Parathyroid adenoma (tissue), 2 donors: Measurements from ENCODE around the gene FREM1.

ENCODE experiments used
- H2AFZ ChIP-seq: fragments of 300-600 bp; sonication (generic); one replicate; pipeline ENCODE4 v1.7.0; 2017; ENCODE audit warnings: antibody characterized with exemption, mild to moderate bottlenecking
- H3K27ac ChIP-seq: fragments of 300-600 bp; sonication (generic); one replicate; pipeline ENCODE4 v1.7.0; 2017
- H3K27me3 ChIP-seq: fragments of 300-600 bp; sonication (generic); one replicate; pipeline ENCODE4 v1.7.0; 2017; ENCODE audit warnings: low read length; ENCODE audit not compliant: control insufficient read depth, insufficient read depth
- H3K36me3 ChIP-seq: fragments of 300-600 bp; sonication (generic); one replicate; pipeline ENCODE4 v1.7.0; 2017; ENCODE audit warnings: low read length; ENCODE audit not compliant: control insufficient read depth, insufficient read depth
- H3K4me1 ChIP-seq: fragments of 300-600 bp; sonication (generic); one replicate; pipeline ENCODE4 v1.7.0; 2017; ENCODE audit warnings: control low read depth
- H3K4me2 ChIP-seq: fragments of 300-600 bp; sonication (generic); one replicate; pipeline ENCODE4 v1.7.0; 2017; ENCODE audit warnings: low read length
- H3K4me3 ChIP-seq: fragments of 300-600 bp; sonication (generic); one replicate; pipeline ENCODE4 v1.7.0; 2017; ENCODE audit warnings: low read depth, low read length
- H3K79me2 ChIP-seq: fragments of 300-600 bp; sonication (generic); one replicate; pipeline ENCODE4 v1.7.0; 2017; ENCODE audit warnings: control low read depth
- H3K9ac ChIP-seq: fragments of 300-600 bp; sonication (generic); one replicate; pipeline ENCODE4 v1.7.0; 2017; ENCODE audit warnings: mild to moderate bottlenecking
- H3K9me3 ChIP-seq: fragments of 300-600 bp; sonication (generic); one replicate; pipeline ENCODE4 v1.7.0; 2017; ENCODE audit warnings: low read length; ENCODE audit not compliant: control insufficient read depth
- CTCF ChIP-seq: fragments of 300-600 bp; sonication (generic); IDR thresholded peaks from one replicate; pipeline ENCODE4 v1.7.0; 2017; ENCODE audit warnings: antibody characterized with exemption, mild to moderate bottlenecking
- donor health status: primary hyperparathyroidism.

FREM1 gene

GRCh38 chr9:14731294-14731981 is 178.8 kb downstream of the FREM1 start:
- Histone ChIP-seq H3K9ac (no peak overlapping the region), H3K4me1 (no peaks in the 10 kb centered on the region), H2AFZ (no peak overlapping the region), H3K79me2 (no peaks in the 10 kb centered on the region), H3K27me3 (no peaks in the 10 kb centered on the region), H3K27ac (no peak overlapping the region), H3K9me3 (no peaks in the 10 kb centered on the region), H3K4me2 (no peak overlapping the region), H3K4me3 (no peak overlapping the region), H3K36me3 (no peaks in the 10 kb centered on the region)
- no peak for TF ChIP-seq CTCF

GRCh38 chr9:14730461-14730898 is 179.7 kb downstream of the FREM1 start:
- Histone ChIP-seq H2AFZ (no peak overlapping the region), H3K4me3 (no peak overlapping the region), H3K27ac (no peak overlapping the region), H3K4me2 (no peak overlapping the region), H3K79me2 (no peaks in the 10 kb centered on the region), H3K9me3 (no peaks in the 10 kb centered on the region), H3K9ac (no peak overlapping the region), H3K36me3 (no peaks in the 10 kb centered on the region), H3K27me3 (no peaks in the 10 kb centered on the region), H3K4me1 (no peaks in the 10 kb centered on the region)
- no peak for TF ChIP-seq CTCF

GRCh38 chr9:14723301-14723700 is 186.9 kb downstream of the FREM1 start:
- H3K27ac ChIP-seq: no peak overlapping the region
- H2AFZ ChIP-seq: no peak overlapping the region
- no peak for TF ChIP-seq CTCF
- H3K4me2 ChIP-seq: no peak overlapping the region
- H3K36me3 ChIP-seq: no peaks in the 10 kb centered on the region
- no peaks in the 10 kb centered on the region for H3K79me2 ChIP-seq
- H3K4me3 ChIP-seq: no peak overlapping the region
- H3K4me1 ChIP-seq: no peaks in the 10 kb centered on the region
- no peaks in the 10 kb centered on the region for H3K9me3 ChIP-seq
- H3K27me3 ChIP-seq: no peaks in the 10 kb centered on the region
- no peak overlapping the region for H3K9ac ChIP-seq

GRCh38 chr9:14722391-14723035 is 187.7 kb downstream of the FREM1 start, which contains the start of gene CER1:
Gene CER1 (minus strand): TSS chr9:14722733. CDS start chr9:14722672, 61 bp downstream.
- no peaks in the 10 kb centered on the region for H3K36me3 ChIP-seq
- no peaks in the 10 kb centered on the region for H3K4me1 ChIP-seq
- H3K4me2 ChIP-seq: no peak within 1 kb of the TSS
- no peak within 1 kb of the TSS for H3K9ac ChIP-seq
- no peak within 1 kb of the TSS for H3K27ac ChIP-seq
- TF ChIP-seq CTCF: no peak
- no peaks in the 10 kb centered on the region for H3K9me3 ChIP-seq
- H3K79me2 ChIP-seq: no peaks in the 10 kb centered on the region
- H3K27me3 ChIP-seq: no peaks in the 10 kb centered on the region
- H3K4me3 ChIP-seq: no peak within 1 kb of the TSS
- no peak within 1 kb of the TSS for H2AFZ ChIP-seq
